Vagina (tissue), 2 donors: ENCODE data around the gene ZNF18. TPM values are rescaled to one million over a fixed set of nuclear protein-coding genes. Genes with fewer than 3 reads are reported as not detected.

Experiments used
- DNase-seq, 2 donors: peaks; one replicate each; pipeline ENCODE4 v3.0.0-alpha.2; 2017; ENCODE audit errors: extremely low spot score in 2 of 2
- H3K27ac ChIP-seq: fragments of 200-600 bp; sonication (generic); one replicate; pipeline ENCODE4 v1.5.1; 2019
- H3K27me3 ChIP-seq: fragments of 200-600 bp; sonication (generic); one replicate; pipeline ENCODE4 v1.5.1; 2019
- H3K36me3 ChIP-seq, 2 donors: fragments of 200-600 bp; sonication (generic); one replicate each; pipeline ENCODE4 v1.5.1; 2017 to 2019
- H3K4me1 ChIP-seq: fragments of 200-600 bp; sonication (generic); one replicate; pipeline ENCODE4 v1.5.1; 2019
- H3K4me3 ChIP-seq, 2 donors: fragments of 200-600 bp; sonication (generic); 1 replicate in 1 of 2; 2 replicates in 1 of 2; pipeline ENCODE4 v1.5.1; 2016 to 2019
- H3K9me3 ChIP-seq: fragments of 200-600 bp; sonication (generic); one replicate; pipeline ENCODE4 v1.5.1; 2019
- POLR2A ChIP-seq, 2 donors: fragments of 450-650 bp; IDR thresholded peaks; one replicate each; pipeline ENCODE4 v1.6.1; 2017; ENCODE audit warnings: antibody characterized with exemption in 2 of 2, mild to moderate bottlenecking in 2 of 2, moderate library complexity in 2 of 2
- POLR2AphosphoS5 ChIP-seq, 2 donors: sonication (generic); formaldehyde crosslinking; IDR thresholded peaks; one replicate each; pipeline ENCODE4 v1.9.0; 2017; ENCODE audit warnings: antibody characterized with exemption in 2 of 2, mild to moderate bottlenecking in 2 of 2, low read depth in 1 of 2; ENCODE audit not compliant: insufficient read depth in 1 of 2
- intact Hi-C: fragments of 100-400 bp; cut with DNase I; formaldehyde crosslinking; loops from one replicate; pipeline ENCODE4 v1.15.1; 2023
- total RNA-seq: library from RNA; depleted of rRNA; stranded (reverse); fragments of >200 nt; gene quantifications from one replicate; pipeline ENCODE4 v1.2.3, GENCODE V29; 2016
- TF ChIP-seq, protein P1 (sequence below), 3 experiments: fragments of 450-650 bp in 2 of 3; fragments of 200-600 bp in 1 of 3; sonication (generic) in 1 of 3; IDR thresholded peaks; one replicate each; pipeline ENCODE4 v1.5.1; 2017 to 2019; ENCODE audit warnings: antibody characterized with exemption in 3 of 3, mild to moderate bottlenecking in 2 of 3, moderate library complexity in 2 of 3

Gene ZNF18
- total RNA-seq, 1 donor from 2014 or later, result 10.8 TPM

DNA sequence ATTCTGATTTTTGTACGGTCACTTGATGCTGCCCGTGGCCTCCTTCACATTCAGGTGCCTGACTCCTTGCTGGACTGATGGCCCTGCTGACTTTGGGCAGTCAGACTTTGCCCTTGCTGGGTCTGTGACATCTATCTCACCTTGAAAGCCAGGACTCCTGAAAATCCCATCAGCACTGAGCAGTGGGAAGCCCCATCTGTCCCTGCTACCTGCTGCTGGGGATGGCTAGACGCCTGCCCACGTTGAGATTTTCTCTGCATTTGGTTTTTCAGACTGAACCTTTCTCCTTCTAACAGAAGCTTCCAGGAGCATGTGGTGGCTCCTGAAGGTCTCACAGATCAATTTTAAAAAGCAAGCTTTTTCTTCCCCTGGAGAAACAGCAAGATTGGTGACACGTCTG lies 10.2 kb upstream of the ZNF18 start:
- Histone ChIP-seq H3K4me1 (no peaks in the 10 kb centered on the region), H3K27me3 (no peaks in the 10 kb centered on the region), H3K36me3 (no peaks in the 10 kb centered on the region), H3K27ac (no peak overlapping the region), H3K4me3 (no peak overlapping the region), H3K9me3 (no peaks in the 10 kb centered on the region)
- no peak for DNase-seq
- intact Hi-C loops, result no loop called here
- TF ChIP-seq POLR2AphosphoS5 (IDR thresholded peaks at IDR 0.05; ENCODE audit: insufficient read depth in 1 of 2, low read depth in 1 of 2) (no peak), POLR2A (IDR thresholded peaks at IDR 0.05) (no peak)
- TF ChIP-seq, protein P1, sequence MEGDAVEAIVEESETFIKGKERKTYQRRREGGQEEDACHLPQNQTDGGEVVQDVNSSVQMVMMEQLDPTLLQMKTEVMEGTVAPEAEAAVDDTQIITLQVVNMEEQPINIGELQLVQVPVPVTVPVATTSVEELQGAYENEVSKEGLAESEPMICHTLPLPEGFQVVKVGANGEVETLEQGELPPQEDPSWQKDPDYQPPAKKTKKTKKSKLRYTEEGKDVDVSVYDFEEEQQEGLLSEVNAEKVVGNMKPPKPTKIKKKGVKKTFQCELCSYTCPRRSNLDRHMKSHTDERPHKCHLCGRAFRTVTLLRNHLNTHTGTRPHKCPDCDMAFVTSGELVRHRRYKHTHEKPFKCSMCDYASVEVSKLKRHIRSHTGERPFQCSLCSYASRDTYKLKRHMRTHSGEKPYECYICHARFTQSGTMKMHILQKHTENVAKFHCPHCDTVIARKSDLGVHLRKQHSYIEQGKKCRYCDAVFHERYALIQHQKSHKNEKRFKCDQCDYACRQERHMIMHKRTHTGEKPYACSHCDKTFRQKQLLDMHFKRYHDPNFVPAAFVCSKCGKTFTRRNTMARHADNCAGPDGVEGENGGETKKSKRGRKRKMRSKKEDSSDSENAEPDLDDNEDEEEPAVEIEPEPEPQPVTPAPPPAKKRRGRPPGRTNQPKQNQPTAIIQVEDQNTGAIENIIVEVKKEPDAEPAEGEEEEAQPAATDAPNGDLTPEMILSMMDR (IDR thresholded peaks at IDR 0.05), result no peak

DNA sequence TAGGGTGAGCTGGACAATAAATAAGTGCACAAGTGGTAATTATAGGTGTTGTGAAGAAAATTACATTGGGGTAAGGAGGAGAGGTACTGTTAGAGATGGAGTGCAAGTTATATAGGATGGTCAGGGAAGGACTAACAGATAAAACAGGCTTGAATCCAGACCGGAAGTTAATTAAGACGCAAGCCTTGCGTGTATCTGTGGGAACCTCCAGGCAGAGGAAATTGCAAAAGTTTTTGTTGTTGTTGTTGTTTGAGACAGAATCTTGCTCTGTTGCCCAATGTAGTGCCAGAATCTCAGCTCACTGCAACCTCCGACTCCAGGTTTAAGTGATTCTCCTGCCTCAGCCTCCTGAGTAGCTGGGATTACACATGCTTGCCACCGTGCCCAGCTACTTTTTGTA lies 2.4 kb upstream of the ZNF18 start:
- Histone ChIP-seq H3K36me3 (no peaks in the 10 kb centered on the region), H3K9me3 (no peaks in the 10 kb centered on the region), H3K27me3 (no peaks in the 10 kb centered on the region), H3K4me1 (peaks cover 14% of the 10 kb centered on the region), H3K4me3 (no peak overlapping the region), H3K27ac (no peak overlapping the region)
- no peak for DNase-seq
- TF ChIP-seq, protein P1 (IDR thresholded peaks at IDR 0.05), result no peak
- no peak for TF ChIP-seq POLR2A (IDR thresholded peaks at IDR 0.05)
- TF ChIP-seq POLR2AphosphoS5 (IDR thresholded peaks at IDR 0.05; ENCODE audit: insufficient read depth in 1 of 2, low read depth in 1 of 2), result no peak
- intact Hi-C loops, result no loop called here

DNA sequence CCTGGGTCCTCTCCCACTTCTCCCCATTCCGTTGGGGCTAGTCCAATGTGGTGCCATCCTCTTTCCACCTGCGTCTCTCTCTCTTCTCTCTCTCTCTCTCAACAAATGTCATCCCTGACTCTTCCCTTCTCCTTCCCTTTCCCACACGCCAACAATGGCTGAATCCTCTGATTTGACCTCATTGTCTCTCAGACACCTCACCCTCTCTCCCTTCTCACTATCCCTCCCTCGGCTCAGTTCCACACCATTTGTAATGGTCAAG lies 628 bp upstream of the ZNF18 start:
- intact Hi-C loops, result no loop called here
- H3K27me3 ChIP-seq, result no peaks in the 10 kb centered on the region
- TF ChIP-seq POLR2AphosphoS5 (IDR thresholded peaks at IDR 0.05; ENCODE audit: insufficient read depth in 1 of 2, low read depth in 1 of 2) (no peak), POLR2A (IDR thresholded peaks at IDR 0.05) (no peak)
- TF ChIP-seq, protein P1 (IDR thresholded peaks at IDR 0.05), result no peak
- peak overlapping the region; percentile 88 to 98 for H3K4me3 ChIP-seq
- DNase-seq, result no peak
- no peaks in the 10 kb centered on the region for H3K9me3 ChIP-seq
- no peaks in the 10 kb centered on the region for H3K36me3 ChIP-seq
- peak overlapping the region; percentile 72 for H3K27ac ChIP-seq
- H3K4me1 ChIP-seq, result peaks cover 14% of the 10 kb centered on the region

DNA sequence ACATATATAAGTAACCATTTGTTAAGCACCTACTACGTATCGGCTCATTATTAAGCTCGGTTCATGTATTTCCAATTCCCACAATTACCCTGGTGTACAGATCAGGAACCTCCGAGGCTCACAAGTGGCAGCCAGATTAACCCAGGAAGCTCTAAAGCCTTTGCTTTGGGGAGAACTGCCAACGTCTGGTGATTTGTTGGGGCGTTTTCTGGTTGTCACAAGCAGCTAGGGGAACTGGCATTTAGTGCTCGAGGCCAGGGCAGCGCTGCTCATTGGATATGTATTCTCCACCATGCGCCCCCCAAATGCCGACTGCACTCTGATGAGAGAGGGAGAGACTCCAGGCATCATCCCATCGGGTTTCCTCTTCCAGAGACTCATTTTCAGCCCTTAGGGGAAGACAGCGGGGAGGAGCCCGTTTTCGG lies 541 bp downstream of the ZNF18 start:
- no peak for TF ChIP-seq POLR2A (IDR thresholded peaks at IDR 0.05)
- TF ChIP-seq POLR2AphosphoS5 (IDR thresholded peaks at IDR 0.05; ENCODE audit: insufficient read depth in 1 of 2, low read depth in 1 of 2), result no peak
- TF ChIP-seq, protein P1 (IDR thresholded peaks at IDR 0.05), result no peak
- H3K27ac ChIP-seq, result peak overlapping the region; percentile 83
- peak overlapping the region; percentile 88 to 98 for H3K4me3 ChIP-seq
- no peak for DNase-seq
- peaks cover 0 to 8% of the 10 kb centered on the region in 2 donors for H3K36me3 ChIP-seq
- peaks cover 14% of the 10 kb centered on the region for H3K4me1 ChIP-seq
- H3K9me3 ChIP-seq, result no peaks in the 10 kb centered on the region
- H3K27me3 ChIP-seq, result no peaks in the 10 kb centered on the region
- intact Hi-C loops, result no loop called here

DNA sequence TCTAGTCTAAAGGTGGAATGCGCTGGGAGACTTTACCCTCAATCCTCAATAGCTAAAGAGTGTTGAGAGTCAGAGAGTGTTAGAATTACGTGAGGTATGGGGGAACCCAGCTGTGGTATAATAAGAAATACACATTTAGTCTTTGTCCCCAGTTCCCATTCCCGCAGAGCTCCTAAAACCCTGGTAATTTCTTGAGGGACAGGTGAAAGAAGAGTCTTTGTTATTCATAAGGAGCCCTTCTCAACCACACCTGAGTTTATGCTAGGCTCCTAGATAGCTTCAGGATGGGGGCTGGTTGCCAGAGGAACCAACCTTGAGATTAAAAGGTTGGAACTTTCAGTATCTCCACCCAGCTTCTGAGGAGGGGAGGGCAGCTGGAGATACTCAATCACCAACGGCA lies 5.8 kb downstream of the ZNF18 start:
- H3K9me3 ChIP-seq, result no peaks in the 10 kb centered on the region
- intact Hi-C loops, result no loop called here
- TF ChIP-seq POLR2A (IDR thresholded peaks at IDR 0.05) (no peak), POLR2AphosphoS5 (IDR thresholded peaks at IDR 0.05; ENCODE audit: insufficient read depth in 1 of 2, low read depth in 1 of 2) (no peak)
- TF ChIP-seq, protein P1 (IDR thresholded peaks at IDR 0.05), result no peak
- no peak overlapping the region for H3K27ac ChIP-seq
- no peak overlapping the region for H3K4me3 ChIP-seq
- peaks cover 0 to 22% of the 10 kb centered on the region in 2 donors for H3K36me3 ChIP-seq
- DNase-seq, result no peak
- H3K4me1 ChIP-seq, result peaks cover 14% of the 10 kb centered on the region
- no peaks in the 10 kb centered on the region for H3K27me3 ChIP-seq
